Measurements from ENCODE around the gene AVPR1B.

DNA sequence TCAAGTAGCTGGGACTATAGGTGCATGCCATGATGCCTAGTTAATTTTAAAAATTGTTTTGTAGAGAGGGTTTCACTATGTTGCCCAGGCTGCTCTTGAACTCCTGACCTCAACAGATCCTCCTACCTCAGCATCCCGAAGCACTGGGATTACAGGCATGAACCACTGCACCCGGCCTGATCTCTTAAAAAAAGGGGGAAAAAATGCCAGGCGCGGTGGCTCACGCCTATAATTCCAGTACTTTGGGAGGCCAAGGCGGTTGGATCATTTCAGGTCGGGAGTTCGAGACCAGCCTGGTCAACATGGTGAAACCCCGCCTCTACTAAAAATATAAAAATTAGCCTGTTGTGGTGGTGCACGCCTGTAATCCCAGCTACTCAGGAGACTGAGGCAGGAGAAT lies 13.2 kb downstream of the AVPR1B start:
- TF ChIP-seq, protein P1, sequence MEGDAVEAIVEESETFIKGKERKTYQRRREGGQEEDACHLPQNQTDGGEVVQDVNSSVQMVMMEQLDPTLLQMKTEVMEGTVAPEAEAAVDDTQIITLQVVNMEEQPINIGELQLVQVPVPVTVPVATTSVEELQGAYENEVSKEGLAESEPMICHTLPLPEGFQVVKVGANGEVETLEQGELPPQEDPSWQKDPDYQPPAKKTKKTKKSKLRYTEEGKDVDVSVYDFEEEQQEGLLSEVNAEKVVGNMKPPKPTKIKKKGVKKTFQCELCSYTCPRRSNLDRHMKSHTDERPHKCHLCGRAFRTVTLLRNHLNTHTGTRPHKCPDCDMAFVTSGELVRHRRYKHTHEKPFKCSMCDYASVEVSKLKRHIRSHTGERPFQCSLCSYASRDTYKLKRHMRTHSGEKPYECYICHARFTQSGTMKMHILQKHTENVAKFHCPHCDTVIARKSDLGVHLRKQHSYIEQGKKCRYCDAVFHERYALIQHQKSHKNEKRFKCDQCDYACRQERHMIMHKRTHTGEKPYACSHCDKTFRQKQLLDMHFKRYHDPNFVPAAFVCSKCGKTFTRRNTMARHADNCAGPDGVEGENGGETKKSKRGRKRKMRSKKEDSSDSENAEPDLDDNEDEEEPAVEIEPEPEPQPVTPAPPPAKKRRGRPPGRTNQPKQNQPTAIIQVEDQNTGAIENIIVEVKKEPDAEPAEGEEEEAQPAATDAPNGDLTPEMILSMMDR (conservative IDR thresholded peaks at IDR 0.05; ENCODE audit: low read depth, low read length), result no peak
- no peak for TF ChIP-seq EZH2 (IDR thresholded peaks at IDR 0.05; ENCODE audit: low read length, unreplicated experiment)
- no peak for TF ChIP-seq EZH2phosphoT487 (IDR thresholded peaks at IDR 0.05; ENCODE audit: borderline replicate concordance, low read length)

Measured in PC-3 (cell line).